Colonic mucosa (tissue), 4 donors: ENCODE data around the gene PTPRN2. TPM values are rescaled to one million over a fixed set of nuclear protein-coding genes. Genes with fewer than 3 reads are reported as not detected.

Experiments
- DNase-seq: peaks from one replicate; pipeline ENCODE4 v3.0.0-alpha.2; 2020
- H3K27ac ChIP-seq: fragments of 200-600 bp; one replicate; pipeline ENCODE4 v1.8.0; 2021
- H3K27me3 ChIP-seq: fragments of 200-600 bp; one replicate; pipeline ENCODE4 v1.8.0; 2021
- H3K36me3 ChIP-seq: fragments of 200-600 bp; one replicate; pipeline ENCODE4 v1.8.0; 2021
- H3K4me1 ChIP-seq: fragments of 200-600 bp; one replicate; pipeline ENCODE4 v1.8.0; 2021; ENCODE audit warnings: mild to moderate bottlenecking
- H3K4me3 ChIP-seq: fragments of 200-600 bp; one replicate; pipeline ENCODE4 v1.8.0; 2021
- H3K9ac ChIP-seq, 2 donors: one replicate each; pipeline ENCODE4 v1.7.0; 2013; ENCODE audit warnings: control low read depth in 2 of 2, low read depth in 2 of 2, low read length in 2 of 2
- H3K9me3 ChIP-seq: fragments of 200-600 bp; one replicate; pipeline ENCODE4 v1.8.0; 2021
- CTCF ChIP-seq: fragments of 200-600 bp; IDR thresholded peaks from one replicate; pipeline ENCODE4 v1.8.0; 2022; ENCODE audit warnings: antibody characterized with exemption, mild to moderate bottlenecking
- intact Hi-C: fragments of 100-400 bp; cut with DNase I; formaldehyde crosslinking; loops from one replicate; pipeline ENCODE4 v1.14.1; 2022
- total RNA-seq, 2 donors: library from RNA; stranded (reverse); fragmentation: NEBNext Ultra II Directional in 1 of 2; extraction: Animal tissue kit (Norgen Biotek cat#: 25700) in 1 of 2; gene quantifications; one replicate each; pipeline ENCODE4 v1.2.1, GENCODE V29; 2021
- donor health status: healthy.
- donor health status: DM: no; HTN: no; CAD: no.
- donor health status: DM: no; HTN: no; CAD: no.

PTPRN2 gene
- total RNA-seq, 2 donors from 2014 or later, result 14.7 to 21.6 TPM

GRCh38 chr7:158414002-158414401, 173.6 kb downstream of the PTPRN2 start:
- no peak overlapping the region for H3K27ac ChIP-seq
- H3K4me3 ChIP-seq, result no peak overlapping the region
- no peaks in the 10 kb centered on the region for H3K4me1 ChIP-seq
- intact Hi-C loops, result no loop called here
- H3K27me3 ChIP-seq, result no peaks in the 10 kb centered on the region
- no peak for DNase-seq
- no peak overlapping the region for H3K9ac ChIP-seq
- H3K36me3 ChIP-seq, result no peaks in the 10 kb centered on the region
- TF ChIP-seq CTCF, result no peak
- H3K9me3 ChIP-seq, result no peaks in the 10 kb centered on the region

- Histone ChIP-seq H3K27me3 (no peaks in the 10 kb centered on the region), H3K27ac (no peak overlapping the region), H3K9ac (no peak overlapping the region), H3K4me3 (no peak overlapping the region), H3K36me3 (no peaks in the 10 kb centered on the region), H3K4me1 (no peaks in the 10 kb centered on the region), H3K9me3 (no peaks in the 10 kb centered on the region)
- intact Hi-C loops, result no loop called here
- no peak for TF ChIP-seq CTCF
- no peak for DNase-seq
These were observed 176.2 kb downstream of the PTPRN2 start for GRCh38 chr7:158411232-158411950.

GRCh38 chr7:158410720-158411119, 176.9 kb downstream of the PTPRN2 start:
- Histone ChIP-seq H3K27me3 (no peaks in the 10 kb centered on the region), H3K9me3 (no peaks in the 10 kb centered on the region), H3K9ac (no peak overlapping the region), H3K27ac (no peak overlapping the region), H3K4me1 (no peaks in the 10 kb centered on the region), H3K36me3 (no peaks in the 10 kb centered on the region), H3K4me3 (no peak overlapping the region)
- DNase-seq, result no peak
- TF ChIP-seq CTCF, result no peak
- intact Hi-C loops, result no loop called here

GRCh38 chr7:158409816-158410330, 177.8 kb downstream of the PTPRN2 start:
- DNase-seq, result no peak
- TF ChIP-seq CTCF, result no peak
- no peaks in the 10 kb centered on the region for H3K36me3 ChIP-seq
- intact Hi-C loops, result loop anchor here (5.0 kb wide), 1 partner anchor 978 kb away; no protein-coding TSS in a partner anchor
- no peak overlapping the region for H3K4me3 ChIP-seq
- H3K27me3 ChIP-seq, result no peaks in the 10 kb centered on the region
- H3K9ac ChIP-seq, result no peak overlapping the region
- H3K9me3 ChIP-seq, result no peaks in the 10 kb centered on the region
- no peaks in the 10 kb centered on the region for H3K4me1 ChIP-seq
- H3K27ac ChIP-seq, result no peak overlapping the region

GRCh38 chr7:158409120-158409519, 178.5 kb downstream of the PTPRN2 start:
- H3K27me3 ChIP-seq, result no peaks in the 10 kb centered on the region
- no peaks in the 10 kb centered on the region for H3K4me1 ChIP-seq
- DNase-seq, result no peak
- no peaks in the 10 kb centered on the region for H3K36me3 ChIP-seq
- no peak overlapping the region for H3K4me3 ChIP-seq
- TF ChIP-seq CTCF, result no peak
- no peak overlapping the region for H3K27ac ChIP-seq
- no peaks in the 10 kb centered on the region for H3K9me3 ChIP-seq
- intact Hi-C loops, result loop anchor here (5.0 kb wide), 1 partner anchor 977 kb away; no protein-coding TSS in a partner anchor
- no peak overlapping the region for H3K9ac ChIP-seq
